Adrenal gland (tissue), 12 donors: ENCODE data around the gene H2BK1. TPM values are rescaled to one million over a fixed set of nuclear protein-coding genes. Genes with fewer than 3 reads are reported as not detected.

Source experiments
- DNase-seq, 7 donors: peaks; one replicate each; pipeline ENCODE4 v3.0.0-alpha.2; 2019 to 2020
- H3K27ac ChIP-seq, 5 donors: fragments of 200-600 bp; sonication (generic) in 4 of 5; 1 replicate in 3 of 5; 2 replicates in 2 of 5; pipeline versions ENCODE4 v1.5.1 to v1.8.0; 2016 to 2020; ENCODE audit warnings: mild to moderate bottlenecking in 1 of 5
- H3K27me3 ChIP-seq: fragments of 200-600 bp; 2 replicates; pipeline ENCODE4 v1.8.0; 2021
- H3K36me3 ChIP-seq, 2 donors: fragments of 200-600 bp; replicated peaks in 1 of 2; 1 replicate in 1 of 2; 2 replicates in 1 of 2; pipeline versions ENCODE4 v1.5.1 to v1.8.0; 2018 to 2022
- H3K4me1 ChIP-seq, 2 donors: fragments of 200-600 bp; replicated peaks in 1 of 2; 1 replicate in 1 of 2; 2 replicates in 1 of 2; pipeline versions ENCODE4 v1.5.1 to v1.8.0; 2018 to 2021
- H3K4me3 ChIP-seq, 4 donors: fragments of 200-600 bp; sonication (generic) in 3 of 4; one replicate each; pipeline ENCODE4 v1.5.1; 2016 to 2018
- H3K9me3 ChIP-seq, 3 donors: fragments of 200-600 bp; sonication (generic) in 1 of 3; replicated peaks in 1 of 3; 1 replicate in 2 of 3; 2 replicates in 1 of 3; pipeline versions ENCODE4 v1.5.1 to v1.8.0; 2016 to 2021
- POLR2A ChIP-seq, 2 donors: fragments of 450-650 bp; IDR thresholded peaks; one replicate each; pipeline ENCODE4 v1.6.1; 2017; ENCODE audit warnings: antibody characterized with exemption in 2 of 2, mild to moderate bottlenecking in 2 of 2, moderate library complexity in 1 of 2
- WGBS, 4 donors: extraction: QIAGEN DNeasy Blood & Tissue Kit in 2 of 4; methylation state at CpG; one replicate each; pipeline versions ENCODE4 v1.1.5 to v1.1.7; 2013 to 2017; 5-methylcytosine and 5-hydroxymethylcytosine counted together
- intact Hi-C, 2 donors: fragments of 100-400 bp; cut with DNase I; formaldehyde crosslinking; loops; one replicate each; pipeline versions ENCODE4 v1.14.1 to v1.15.0; 2022 to 2023
- polyA plus RNA-seq, 3 donors: library from polyadenylated mRNA; stranded (reverse); fragments of 200-250 nt in 2 of 3; fragments of 350-450 nt in 1 of 3; fragmentation: Illumina TruSeq in 1 of 3; extraction: RNeasy Lipid Tissue Mini Kit (QIAGEN cat#74804) in 1 of 3; gene quantifications; one replicate each; pipeline ENCODE4 v1.2.3, GENCODE V29; 2013 to 2014
- total RNA-seq, 9 donors: library from RNA; depleted of rRNA in 4 of 9; stranded (reverse); fragments of >200 nt in 4 of 9; fragments of 120-200 nt in 1 of 9; fragmentation: NEBNext Ultra II Directional in 1 of 9; extraction: Animal tissue kit (Norgen Biotek cat#: 25700) in 1 of 9; gene quantifications; one replicate each; pipeline versions ENCODE4 v1.1.0 to v1.2.4, GENCODE V29; 2013 to 2023
- TF ChIP-seq, protein P1 (sequence below), 6 experiments: fragments of 450-650 bp in 4 of 6; fragments of 200-600 bp in 2 of 6; sonication (generic) in 1 of 6; IDR thresholded peaks; 1 replicate in 5 of 6; 2 replicates in 1 of 6; pipeline versions ENCODE4 v1.5.1 to v1.8.0; 2016 to 2021; ENCODE audit warnings: antibody characterized with exemption in 6 of 6, mild to moderate bottlenecking in 2 of 6, moderate library complexity in 1 of 6
- donor health status: healthy with polysubstance abuse.
- donor health status: Bipolar disorder and iron deficiency.
- donor health status: DM: yes; HTN: yes; CAD: no.
- donor health status: DM: no; HTN: no; CAD: no.
- donor health status: DM: no; HTN: no; CAD: no.
- donor health status: DM: yes; HTN: yes; CAD: no.

H2BK1 gene
- total and polyA plus RNA-seq, 12 donors: not detected

GRCh38 chr7:151194188-151194587 is 16.1 kb downstream of the H2BK1 start:
- Histone ChIP-seq H3K27ac (no peak overlapping the region), H3K36me3 (no peaks in the 10 kb centered on the region), H3K4me1 (no peaks in the 10 kb centered on the region), H3K4me3 (no peak overlapping the region), H3K27me3 (no peaks in the 10 kb centered on the region), H3K9me3 (no peaks in the 10 kb centered on the region)
- WGBS, 4 donors: 58 to 89% (median 81%) methylated on average over 4 to 7 of the region's 7 CpGs
- intact Hi-C loops: no loop called here
- TF ChIP-seq, protein P1, sequence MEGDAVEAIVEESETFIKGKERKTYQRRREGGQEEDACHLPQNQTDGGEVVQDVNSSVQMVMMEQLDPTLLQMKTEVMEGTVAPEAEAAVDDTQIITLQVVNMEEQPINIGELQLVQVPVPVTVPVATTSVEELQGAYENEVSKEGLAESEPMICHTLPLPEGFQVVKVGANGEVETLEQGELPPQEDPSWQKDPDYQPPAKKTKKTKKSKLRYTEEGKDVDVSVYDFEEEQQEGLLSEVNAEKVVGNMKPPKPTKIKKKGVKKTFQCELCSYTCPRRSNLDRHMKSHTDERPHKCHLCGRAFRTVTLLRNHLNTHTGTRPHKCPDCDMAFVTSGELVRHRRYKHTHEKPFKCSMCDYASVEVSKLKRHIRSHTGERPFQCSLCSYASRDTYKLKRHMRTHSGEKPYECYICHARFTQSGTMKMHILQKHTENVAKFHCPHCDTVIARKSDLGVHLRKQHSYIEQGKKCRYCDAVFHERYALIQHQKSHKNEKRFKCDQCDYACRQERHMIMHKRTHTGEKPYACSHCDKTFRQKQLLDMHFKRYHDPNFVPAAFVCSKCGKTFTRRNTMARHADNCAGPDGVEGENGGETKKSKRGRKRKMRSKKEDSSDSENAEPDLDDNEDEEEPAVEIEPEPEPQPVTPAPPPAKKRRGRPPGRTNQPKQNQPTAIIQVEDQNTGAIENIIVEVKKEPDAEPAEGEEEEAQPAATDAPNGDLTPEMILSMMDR (IDR thresholded peaks at IDR 0.05): no peak
- DNase-seq: no peak

DNA sequence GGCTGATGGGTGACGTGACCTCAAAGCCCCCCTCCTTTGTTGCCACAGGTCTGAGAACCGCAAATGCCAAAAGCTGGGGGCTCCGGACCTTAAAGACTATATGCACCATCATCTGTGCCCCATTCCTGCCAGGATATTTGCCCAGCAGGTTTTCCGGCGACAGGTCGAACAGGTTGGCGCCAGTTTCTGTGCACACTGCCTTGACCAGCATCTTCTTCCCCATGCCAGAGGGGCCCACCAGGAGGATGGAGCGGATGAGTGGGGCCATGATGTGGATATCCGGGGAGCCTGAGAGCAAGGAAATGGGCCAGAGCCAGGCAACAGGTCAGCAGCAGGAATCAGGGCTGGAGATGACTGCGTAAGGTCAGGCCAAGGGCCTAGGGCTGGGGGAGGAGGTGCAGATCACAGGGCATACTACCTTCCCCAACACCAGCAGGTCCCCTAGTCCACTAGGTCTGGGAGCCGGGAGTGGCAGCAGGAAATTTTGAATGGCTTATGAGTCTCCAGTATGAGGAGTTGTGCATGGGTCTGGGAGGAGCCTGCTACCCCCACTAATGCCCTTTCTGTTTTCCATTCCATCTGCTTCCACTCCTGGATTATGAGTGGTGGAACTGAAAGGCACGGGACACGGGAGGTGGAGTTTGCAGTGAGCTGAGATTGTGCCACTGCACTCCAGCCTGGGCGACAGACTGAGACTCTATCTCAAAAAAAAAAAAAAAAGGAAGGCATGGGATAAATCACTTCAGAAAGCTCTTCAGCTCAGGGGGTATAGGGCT is 16.9 kb downstream of the H2BK1 start:
- intact Hi-C loops: no loop called here
- no peak for DNase-seq
- H3K4me1 ChIP-seq: no peaks in the 10 kb centered on the region
- H3K27ac ChIP-seq: no peak overlapping the region
- no peaks in the 10 kb centered on the region for H3K36me3 ChIP-seq
- TF ChIP-seq, protein P1 (IDR thresholded peaks at IDR 0.05): no peak
- TF ChIP-seq POLR2A (IDR thresholded peaks at IDR 0.05): no peak
- no peaks in the 10 kb centered on the region for H3K27me3 ChIP-seq
- 87 to 93% (median 91%) methylated on average over 11 to 14 of the region's 14 CpGs for WGBS, 4 donors
- no peak overlapping the region for H3K4me3 ChIP-seq
- no peaks in the 10 kb centered on the region for H3K9me3 ChIP-seq

DNA sequence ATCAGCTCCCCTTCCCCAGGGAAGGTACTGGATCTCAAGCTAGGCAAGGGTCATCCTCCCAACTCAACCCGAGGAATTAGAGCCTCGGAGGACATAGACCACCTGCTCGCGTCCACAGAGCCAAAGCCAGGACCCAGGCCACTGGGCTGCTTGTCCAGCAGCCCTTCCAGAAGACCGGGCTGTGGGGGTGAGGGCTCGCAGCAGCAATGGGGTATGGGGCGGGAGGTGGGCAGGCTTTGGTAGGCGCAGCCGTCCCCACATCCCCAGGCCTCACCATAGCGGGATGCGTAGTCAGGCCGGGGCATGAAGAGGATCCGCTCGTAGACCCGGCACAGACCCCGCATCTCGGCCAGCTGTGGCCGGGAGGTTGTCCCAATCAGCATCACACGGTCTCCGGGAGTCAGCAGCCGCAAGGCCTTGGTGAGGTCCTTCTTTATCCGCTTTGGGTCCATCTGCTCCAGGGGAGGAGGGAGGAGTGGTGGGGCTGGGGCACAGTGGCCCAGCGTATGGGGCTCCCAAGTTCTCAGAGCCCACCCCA is 18.2 kb downstream of the H2BK1 start:
- TF ChIP-seq, protein P1 (IDR thresholded peaks at IDR 0.05): no peak
- no peak for TF ChIP-seq POLR2A (IDR thresholded peaks at IDR 0.05)
- Histone ChIP-seq H3K27me3 (no peaks in the 10 kb centered on the region), H3K4me1 (no peaks in the 10 kb centered on the region), H3K4me3 (no peak overlapping the region), H3K9me3 (no peaks in the 10 kb centered on the region), H3K36me3 (no peaks in the 10 kb centered on the region), H3K27ac (no peak overlapping the region)
- intact Hi-C loops: no loop called here
- DNase-seq: no peak
- 81 to 92% (median 89%) methylated on average over 7 to 23 of the region's 23 CpGs for WGBS, 4 donors

DNA sequence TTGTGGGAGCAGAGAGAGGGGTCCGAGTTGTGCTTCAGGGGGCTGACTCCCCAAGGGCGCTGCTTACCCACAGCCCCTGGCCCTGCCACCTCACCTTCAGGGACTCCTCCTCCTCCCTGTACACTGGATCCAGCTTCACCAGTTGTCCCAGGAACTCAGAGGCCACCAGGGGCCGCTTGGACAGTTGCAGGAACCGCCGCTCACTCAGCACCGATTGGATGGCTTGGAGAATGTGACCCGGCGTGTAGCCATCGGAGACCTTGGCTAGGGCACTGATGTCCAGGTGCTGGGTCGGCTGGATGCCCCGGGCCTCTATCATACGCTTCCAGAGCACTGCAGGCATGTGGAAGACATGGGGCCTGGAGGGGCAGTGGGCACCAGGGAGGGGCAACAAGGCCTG is 18.7 kb downstream of the H2BK1 start:
- no peak overlapping the region for H3K4me3 ChIP-seq
- no peak for DNase-seq
- no peaks in the 10 kb centered on the region for H3K27me3 ChIP-seq
- H3K9me3 ChIP-seq: no peaks in the 10 kb centered on the region
- 49 to 87% (median 84%) methylated on average over 3 to 12 of the region's 12 CpGs for WGBS, 4 donors
- intact Hi-C loops: no loop called here
- TF ChIP-seq, protein P1 (IDR thresholded peaks at IDR 0.05): no peak
- no peak for TF ChIP-seq POLR2A (IDR thresholded peaks at IDR 0.05)
- H3K36me3 ChIP-seq: no peaks in the 10 kb centered on the region
- H3K27ac ChIP-seq: no peak overlapping the region
- no peaks in the 10 kb centered on the region for H3K4me1 ChIP-seq
